GM18526 (cell line): ENCODE measurements around the gene BARHL1.

Experiments
- POLR2A ChIP-seq: IDR thresholded peaks from 3 replicates; pipeline ENCODE4 v1.6.1; 2011; ENCODE audit not compliant: insufficient read length; ENCODE audit errors: extremely low read depth

BARHL1 gene

GRCh38 chr9:132548751-132549640 lies 33.4 kb upstream of the BARHL1 start:
- no peak for TF ChIP-seq POLR2A

GRCh38 chr9:132551556-132551955 lies 30.9 kb upstream of the BARHL1 start:
- TF ChIP-seq POLR2A = no peak

GRCh38 chr9:132552041-132552440 lies 30.4 kb upstream of the BARHL1 start:
- no peak for TF ChIP-seq POLR2A

GRCh38 chr9:132554755-132555154 lies 27.7 kb upstream of the BARHL1 start:
- TF ChIP-seq POLR2A = no peak

- TF ChIP-seq POLR2A = no peak
These were observed 26.9 kb upstream of the BARHL1 start for GRCh38 chr9:132555528-132555927.

GRCh38 chr9:132556235-132556634 lies 26.2 kb upstream of the BARHL1 start:
- no peak for TF ChIP-seq POLR2A

- TF ChIP-seq POLR2A = no peak
These were observed 25.7 kb upstream of the BARHL1 start for GRCh38 chr9:132556714-132557113.

GRCh38 chr9:132557159-132557558 lies 25.2 kb upstream of the BARHL1 start:
- no peak for TF ChIP-seq POLR2A

GRCh38 chr9:132559711-132560110 lies 22.7 kb upstream of the BARHL1 start:
- no peak for TF ChIP-seq POLR2A

GRCh38 chr9:132560616-132561202 lies 21.7 kb upstream of the BARHL1 start:
- no peak for TF ChIP-seq POLR2A

- no peak for TF ChIP-seq POLR2A
These were observed 20.2 kb upstream of the BARHL1 start for GRCh38 chr9:132562306-132562573.

- TF ChIP-seq POLR2A = no peak
These were observed 17.9 kb upstream of the BARHL1 start for GRCh38 chr9:132564526-132564925.

- no peak for TF ChIP-seq POLR2A
These were observed 10.4 kb upstream of the BARHL1 start for GRCh38 chr9:132571806-132572600.

- TF ChIP-seq POLR2A = no peak
These were observed 9.5 kb upstream of the BARHL1 start for GRCh38 chr9:132572921-132573320.

GRCh38 chr9:132575005-132575609 lies 7.3 kb upstream of the BARHL1 start:
- TF ChIP-seq POLR2A = no peak

GRCh38 chr9:132575811-132576210 lies 6.6 kb upstream of the BARHL1 start:
- TF ChIP-seq POLR2A = no peak
